HepG2 (cell line): Measurements from ENCODE around the gene SGF29. TPM values are rescaled to one million over a fixed set of nuclear protein-coding genes. Genes with fewer than 3 reads are reported as not detected.
A peak's percentile ranks its signal among the peaks of the same experiment; 100 is the strongest.

Source experiments
- AKAP8 ChIP-seq: sonication (generic); formaldehyde crosslinking; IDR thresholded peaks from 2 replicates; pipeline ENCODE4 v1.5.1; 2020; ENCODE audit warnings: mild to moderate bottlenecking, missing genetic modification reagents
- BORCS8-MEF2B ChIP-seq: sonication (generic); formaldehyde crosslinking; IDR thresholded peaks from 2 replicates; pipeline ENCODE4 v1.8.0; 2022; ENCODE audit warnings: mild to moderate bottlenecking, missing genetic modification reagents
- FLYWCH1 ChIP-seq: sonication (generic); formaldehyde crosslinking; IDR thresholded peaks from 2 replicates; pipeline ENCODE4 v1.8.1; 2023; ENCODE audit warnings: mild to moderate bottlenecking, missing genetic modification reagents
- HNF4G ChIP-seq, 2 experiments: sonication (generic) in 1 of 2; formaldehyde crosslinking in 1 of 2; IDR thresholded peaks; 2 replicates each; pipeline versions ENCODE4 v1.4.0 to v1.6.1; 2011 to 2020; ENCODE audit warnings: borderline replicate concordance in 2 of 2, low read depth in 2 of 2, mild to moderate bottlenecking in 2 of 2, low read length in 1 of 2, missing genetic modification reagents in 1 of 2, moderate library complexity in 1 of 2
- MXD4 ChIP-seq: IDR thresholded peaks from 2 replicates; pipeline ENCODE4 v1.6.1; 2016; ENCODE audit warnings: mild to moderate bottlenecking, missing biosample characterization, missing genetic modification reagents
- NR2F1 ChIP-seq, 2 experiments: fragments of 450-650 bp in 1 of 2; formaldehyde crosslinking in 1 of 2; IDR thresholded peaks; 2 replicates each; pipeline versions ENCODE4 v1.5.0 to v1.6.1; 2016 to 2020; ENCODE audit warnings: mild to moderate bottlenecking in 1 of 2, missing compliant biosample characterization in 1 of 2, missing genetic modification reagents in 1 of 2, moderate library complexity in 1 of 2
- PCBP2 ChIP-seq: fragments of 200-400 bp; formaldehyde crosslinking; optimal IDR thresholded peaks from 2 replicates; pipeline ENCODE3; 2018; ENCODE audit warnings: low read length, low read depth; ENCODE audit not compliant: poor library complexity, severe bottlenecking
- PRPF4 ChIP-seq: fragments of 200-400 bp; formaldehyde crosslinking; IDR thresholded peaks from 2 replicates; pipeline ENCODE4 v1.6.1; 2016; ENCODE audit warnings: low read length, low read depth; ENCODE audit not compliant: poor library complexity, severe bottlenecking
- SOX6 ChIP-seq, 2 experiments: fragments of 450-650 bp in 1 of 2; sonication (generic) in 1 of 2; formaldehyde crosslinking in 1 of 2; IDR thresholded peaks; 2 replicates each; pipeline versions ENCODE4 v1.4.0 to v1.6.1; 2017 to 2020; ENCODE audit warnings: antibody characterized with exemption in 1 of 2, mild to moderate bottlenecking in 1 of 2, missing genetic modification reagents in 1 of 2
- ZKSCAN5 ChIP-seq: sonication (generic); formaldehyde crosslinking; IDR thresholded peaks from 2 replicates; pipeline ENCODE4 v1.5.1; 2020; ENCODE audit warnings: mild to moderate bottlenecking, missing genetic modification reagents
- ZNF335 ChIP-seq: sonication (generic); formaldehyde crosslinking; IDR thresholded peaks from 2 replicates; pipeline ENCODE4 v1.4.0; 2020; ENCODE audit warnings: missing genetic modification reagents
- ZNF33B ChIP-seq: sonication (generic); formaldehyde crosslinking; IDR thresholded peaks from 2 replicates; pipeline ENCODE4 v1.5.1; 2020; ENCODE audit warnings: mild to moderate bottlenecking, missing genetic modification reagents
- ZNF501 ChIP-seq: sonication (generic); formaldehyde crosslinking; IDR thresholded peaks from 2 replicates; pipeline ENCODE4 v1.5.1; 2020; ENCODE audit warnings: mild to moderate bottlenecking, moderate library complexity, missing genetic modification reagents
- ZNF510 ChIP-seq: sonication (generic); formaldehyde crosslinking; IDR thresholded peaks from 2 replicates; pipeline ENCODE4 v1.4.0; 2020; ENCODE audit warnings: low read depth, mild to moderate bottlenecking, missing genetic modification reagents
- ZNF788 ChIP-seq: sonication (generic); formaldehyde crosslinking; IDR thresholded peaks from 2 replicates; pipeline ENCODE4 v1.5.0; 2020; ENCODE audit warnings: mild to moderate bottlenecking, missing genetic modification reagents, borderline replicate concordance
- ZSCAN21 ChIP-seq: sonication (generic); formaldehyde crosslinking; IDR thresholded peaks from 2 replicates; pipeline ENCODE4 v1.8.0; 2022; ENCODE audit warnings: mild to moderate bottlenecking, missing genetic modification reagents, moderate library complexity, borderline replicate concordance
- polyA plus RNA-seq, 8 experiments: library from polyadenylated mRNA; depleted of rRNA in 3 of 8; stranded (reverse) in 7 of 8; unstranded in 1 of 8; fragments of >200 nt; fragmentation: Illumina TruSeq in 4 of 8; extraction: Trizol in 4 of 8; gene quantifications; 2 replicates each; pipeline versions ENCODE4 v1.2.1 to v1.2.3, GENCODE V29; 2011 to 2016; ENCODE audit warnings: low read depth in 4 of 8, missing spikeins in 1 of 8, mixed read lengths in 1 of 8; ENCODE audit not compliant: insufficient read depth in 1 of 8
- total RNA-seq, 5 experiments: library from RNA; depleted of rRNA; stranded (reverse); fragments of >200 nt; fragmentation: Illumina TruSeq; extraction: Trizol; gene quantifications; 2 replicates each; pipeline ENCODE4 v1.2.3, GENCODE V29; 2016; ENCODE audit warnings: low read depth in 1 of 5
- TF ChIP-seq, protein P1 (sequence below): sonication (generic); formaldehyde crosslinking; IDR thresholded peaks from 2 replicates; pipeline ENCODE4 v1.5.1; 2020; ENCODE audit warnings: missing genetic modification reagents, mild to moderate bottlenecking, borderline replicate concordance
- TF ChIP-seq, protein P2 (sequence below): sonication (generic); formaldehyde crosslinking; IDR thresholded peaks from 2 replicates; pipeline ENCODE4 v1.5.0; 2020; ENCODE audit warnings: mild to moderate bottlenecking, missing genetic modification reagents
- TF ChIP-seq, protein P3 (sequence below): sonication (generic); formaldehyde crosslinking; conservative IDR thresholded peaks from 2 replicates; pipeline ENCODE4 v1.4.0; 2020; ENCODE audit warnings: missing genetic modification reagents
- TF ChIP-seq, protein P4 (sequence below): sonication (generic); formaldehyde crosslinking; conservative IDR thresholded peaks from 2 replicates; pipeline ENCODE4 v1.4.0; 2020; ENCODE audit warnings: mild to moderate bottlenecking, missing genetic modification reagents, moderate library complexity

Gene SGF29
- total and polyA plus RNA-seq, 2 of the 13 experiments (the other 11 are each of a cell fraction or from before 2014, with no cell fraction given), result 5.0 to 29.4 TPM

DNA sequence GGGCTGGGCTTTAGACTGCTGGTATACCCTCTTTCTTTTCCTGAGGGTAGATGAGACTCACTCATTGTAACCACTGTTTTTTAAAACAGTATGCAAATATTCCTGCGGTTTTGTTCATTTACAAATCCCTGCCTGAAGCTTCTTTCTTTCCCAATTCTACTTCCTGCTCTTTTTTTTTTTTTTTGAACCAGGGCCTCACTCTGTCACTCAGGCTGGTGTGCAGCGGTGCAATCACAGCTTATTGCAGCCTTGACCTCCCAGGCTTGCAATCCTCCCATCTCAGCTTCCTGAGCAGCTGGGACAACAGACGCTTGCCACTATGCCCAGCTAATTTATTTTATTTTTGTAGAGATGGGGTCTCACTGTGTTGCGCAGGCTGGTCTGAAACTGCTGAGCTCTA, 64.2 kb downstream of the SGF29 start (continued):
- TF ChIP-seq PRPF4 (no peak), FLYWCH1 (CRISPR knock-in tag) (no peak), PCBP2 (no peak), SOX6 (IDR thresholded peaks at IDR 0.05) (no peak), SOX6 (CRISPR knock-in tag; IDR thresholded peaks at IDR 0.05) (peak; percentile 40; the same call in 1 of the 2 replicates), ZNF501 (no peak), NR2F1 (CRISPR knock-in tag; IDR thresholded peaks at IDR 0.05) (peak in 1 of 2 experiments; percentile 56; a peak in 1 of 4 replicates), ZSCAN21 (CRISPR knock-in tag) (no peak), ZKSCAN5 (CRISPR knock-in tag) (no peak), ZNF33B (no peak), HNF4G (IDR thresholded peaks at IDR 0.05; ENCODE audit: borderline replicate concordance, low read depth, low read length) (no peak), HNF4G (CRISPR knock-in tag; IDR thresholded peaks at IDR 0.05; ENCODE audit: borderline replicate concordance, low read depth) (no peak), BORCS8-MEF2B (CRISPR knock-in tag) (no peak), MXD4 (CRISPR knock-in tag) (no peak), ZNF788 (CRISPR knock-in tag) (no peak), AKAP8 (CRISPR knock-in tag) (no peak), ZNF510 (CRISPR knock-in tag) (no peak), ZNF335 (CRISPR knock-in tag) (no peak)
- TF ChIP-seq, protein P1, sequence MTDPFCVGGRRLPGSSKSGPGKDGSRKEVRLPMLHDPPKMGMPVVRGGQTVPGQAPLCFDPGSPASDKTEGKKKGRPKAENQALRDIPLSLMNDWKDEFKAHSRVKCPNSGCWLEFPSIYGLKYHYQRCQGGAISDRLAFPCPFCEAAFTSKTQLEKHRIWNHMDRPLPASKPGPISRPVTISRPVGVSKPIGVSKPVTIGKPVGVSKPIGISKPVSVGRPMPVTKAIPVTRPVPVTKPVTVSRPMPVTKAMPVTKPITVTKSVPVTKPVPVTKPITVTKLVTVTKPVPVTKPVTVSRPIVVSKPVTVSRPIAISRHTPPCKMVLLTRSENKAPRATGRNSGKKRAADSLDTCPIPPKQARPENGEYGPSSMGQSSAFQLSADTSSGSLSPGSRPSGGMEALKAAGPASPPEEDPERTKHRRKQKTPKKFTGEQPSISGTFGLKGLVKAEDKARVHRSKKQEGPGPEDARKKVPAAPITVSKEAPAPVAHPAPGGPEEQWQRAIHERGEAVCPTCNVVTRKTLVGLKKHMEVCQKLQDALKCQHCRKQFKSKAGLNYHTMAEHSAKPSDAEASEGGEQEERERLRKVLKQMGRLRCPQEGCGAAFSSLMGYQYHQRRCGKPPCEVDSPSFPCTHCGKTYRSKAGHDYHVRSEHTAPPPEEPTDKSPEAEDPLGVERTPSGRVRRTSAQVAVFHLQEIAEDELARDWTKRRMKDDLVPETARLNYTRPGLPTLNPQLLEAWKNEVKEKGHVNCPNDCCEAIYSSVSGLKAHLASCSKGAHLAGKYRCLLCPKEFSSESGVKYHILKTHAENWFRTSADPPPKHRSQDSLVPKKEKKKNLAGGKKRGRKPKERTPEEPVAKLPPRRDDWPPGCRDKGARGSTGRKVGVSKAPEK, result no peak
- TF ChIP-seq, protein P2, sequence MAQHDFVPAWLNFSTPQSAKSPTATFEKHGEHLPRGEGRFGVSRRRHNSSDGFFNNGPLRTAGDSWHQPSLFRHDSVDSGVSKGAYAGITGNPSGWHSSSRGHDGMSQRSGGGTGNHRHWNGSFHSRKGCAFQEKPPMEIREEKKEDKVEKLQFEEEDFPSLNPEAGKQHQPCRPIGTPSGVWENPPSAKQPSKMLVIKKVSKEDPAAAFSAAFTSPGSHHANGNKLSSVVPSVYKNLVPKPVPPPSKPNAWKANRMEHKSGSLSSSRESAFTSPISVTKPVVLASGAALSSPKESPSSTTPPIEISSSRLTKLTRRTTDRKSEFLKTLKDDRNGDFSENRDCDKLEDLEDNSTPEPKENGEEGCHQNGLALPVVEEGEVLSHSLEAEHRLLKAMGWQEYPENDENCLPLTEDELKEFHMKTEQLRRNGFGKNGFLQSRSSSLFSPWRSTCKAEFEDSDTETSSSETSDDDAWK (CRISPR knock-in tag), result no peak
- TF ChIP-seq, protein P3, sequence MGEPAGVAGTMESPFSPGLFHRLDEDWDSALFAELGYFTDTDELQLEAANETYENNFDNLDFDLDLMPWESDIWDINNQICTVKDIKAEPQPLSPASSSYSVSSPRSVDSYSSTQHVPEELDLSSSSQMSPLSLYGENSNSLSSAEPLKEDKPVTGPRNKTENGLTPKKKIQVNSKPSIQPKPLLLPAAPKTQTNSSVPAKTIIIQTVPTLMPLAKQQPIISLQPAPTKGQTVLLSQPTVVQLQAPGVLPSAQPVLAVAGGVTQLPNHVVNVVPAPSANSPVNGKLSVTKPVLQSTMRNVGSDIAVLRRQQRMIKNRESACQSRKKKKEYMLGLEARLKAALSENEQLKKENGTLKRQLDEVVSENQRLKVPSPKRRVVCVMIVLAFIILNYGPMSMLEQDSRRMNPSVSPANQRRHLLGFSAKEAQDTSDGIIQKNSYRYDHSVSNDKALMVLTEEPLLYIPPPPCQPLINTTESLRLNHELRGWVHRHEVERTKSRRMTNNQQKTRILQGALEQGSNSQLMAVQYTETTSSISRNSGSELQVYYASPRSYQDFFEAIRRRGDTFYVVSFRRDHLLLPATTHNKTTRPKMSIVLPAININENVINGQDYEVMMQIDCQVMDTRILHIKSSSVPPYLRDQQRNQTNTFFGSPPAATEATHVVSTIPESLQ, result no peak
- TF ChIP-seq, protein P4, sequence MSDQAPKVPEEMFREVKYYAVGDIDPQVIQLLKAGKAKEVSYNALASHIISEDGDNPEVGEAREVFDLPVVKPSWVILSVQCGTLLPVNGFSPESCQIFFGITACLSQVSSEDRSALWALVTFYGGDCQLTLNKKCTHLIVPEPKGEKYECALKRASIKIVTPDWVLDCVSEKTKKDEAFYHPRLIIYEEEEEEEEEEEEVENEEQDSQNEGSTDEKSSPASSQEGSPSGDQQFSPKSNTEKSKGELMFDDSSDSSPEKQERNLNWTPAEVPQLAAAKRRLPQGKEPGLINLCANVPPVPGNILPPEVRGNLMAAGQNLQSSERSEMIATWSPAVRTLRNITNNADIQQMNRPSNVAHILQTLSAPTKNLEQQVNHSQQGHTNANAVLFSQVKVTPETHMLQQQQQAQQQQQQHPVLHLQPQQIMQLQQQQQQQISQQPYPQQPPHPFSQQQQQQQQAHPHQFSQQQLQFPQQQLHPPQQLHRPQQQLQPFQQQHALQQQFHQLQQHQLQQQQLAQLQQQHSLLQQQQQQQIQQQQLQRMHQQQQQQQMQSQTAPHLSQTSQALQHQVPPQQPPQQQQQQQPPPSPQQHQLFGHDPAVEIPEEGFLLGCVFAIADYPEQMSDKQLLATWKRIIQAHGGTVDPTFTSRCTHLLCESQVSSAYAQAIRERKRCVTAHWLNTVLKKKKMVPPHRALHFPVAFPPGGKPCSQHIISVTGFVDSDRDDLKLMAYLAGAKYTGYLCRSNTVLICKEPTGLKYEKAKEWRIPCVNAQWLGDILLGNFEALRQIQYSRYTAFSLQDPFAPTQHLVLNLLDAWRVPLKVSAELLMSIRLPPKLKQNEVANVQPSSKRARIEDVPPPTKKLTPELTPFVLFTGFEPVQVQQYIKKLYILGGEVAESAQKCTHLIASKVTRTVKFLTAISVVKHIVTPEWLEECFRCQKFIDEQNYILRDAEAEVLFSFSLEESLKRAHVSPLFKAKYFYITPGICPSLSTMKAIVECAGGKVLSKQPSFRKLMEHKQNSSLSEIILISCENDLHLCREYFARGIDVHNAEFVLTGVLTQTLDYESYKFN (CRISPR knock-in tag), result 0 out of 2 replicates have a peak, but pooled peaks have one; percentile 44
